NCI-H82 treated with DMSO at 0.1 percent for 48 hours (cell line): ENCODE measurements around the gene PRR14.

ENCODE experiments used
- DNase-seq: peaks from one replicate; lab custom pipeline; 2025; ENCODE audit not compliant: unreplicated experiment; lab: John Stamatoyannopoulos, UW

PRR14 gene

DNA sequence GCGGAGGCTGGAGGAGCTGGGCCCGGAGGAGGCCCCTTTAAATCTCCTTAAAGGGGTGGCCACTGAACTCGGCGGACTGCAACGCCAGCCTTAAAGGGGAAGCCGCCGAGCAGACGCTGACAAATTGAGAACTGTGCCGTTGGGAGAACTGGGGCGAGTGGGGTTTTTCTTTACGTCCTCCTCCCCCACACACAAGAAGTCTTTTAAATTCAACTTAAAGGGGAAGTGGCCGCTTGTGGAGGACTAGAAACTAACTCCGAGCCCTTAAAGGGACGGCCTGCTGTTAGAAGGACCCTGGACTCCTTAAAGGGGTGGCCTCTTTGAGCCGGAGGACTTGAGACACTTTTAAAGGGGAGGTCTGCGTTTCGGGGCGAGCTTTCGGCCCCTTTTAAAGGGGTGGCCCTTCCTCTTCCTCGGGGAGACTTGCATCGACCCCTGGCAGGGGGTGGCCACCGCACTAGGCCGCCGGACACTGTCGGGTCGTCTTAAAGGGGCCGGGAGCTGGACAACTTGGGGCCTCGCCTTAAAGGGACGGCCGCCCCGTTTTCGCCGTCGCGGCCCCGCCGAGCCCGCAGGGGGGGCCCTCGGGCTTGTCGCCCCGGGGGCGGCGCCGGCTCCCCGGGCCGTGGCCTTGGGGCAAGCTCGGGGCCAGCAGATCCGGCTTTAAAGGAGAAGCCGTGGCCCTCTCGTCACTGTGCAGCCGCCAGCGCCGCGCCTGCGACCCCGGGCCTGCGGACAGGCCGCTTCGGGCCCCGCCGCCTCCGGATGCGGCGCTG is 8.2 kb downstream of the PRR14 start:
- DNase-seq, result peak; percentile 88

DNA sequence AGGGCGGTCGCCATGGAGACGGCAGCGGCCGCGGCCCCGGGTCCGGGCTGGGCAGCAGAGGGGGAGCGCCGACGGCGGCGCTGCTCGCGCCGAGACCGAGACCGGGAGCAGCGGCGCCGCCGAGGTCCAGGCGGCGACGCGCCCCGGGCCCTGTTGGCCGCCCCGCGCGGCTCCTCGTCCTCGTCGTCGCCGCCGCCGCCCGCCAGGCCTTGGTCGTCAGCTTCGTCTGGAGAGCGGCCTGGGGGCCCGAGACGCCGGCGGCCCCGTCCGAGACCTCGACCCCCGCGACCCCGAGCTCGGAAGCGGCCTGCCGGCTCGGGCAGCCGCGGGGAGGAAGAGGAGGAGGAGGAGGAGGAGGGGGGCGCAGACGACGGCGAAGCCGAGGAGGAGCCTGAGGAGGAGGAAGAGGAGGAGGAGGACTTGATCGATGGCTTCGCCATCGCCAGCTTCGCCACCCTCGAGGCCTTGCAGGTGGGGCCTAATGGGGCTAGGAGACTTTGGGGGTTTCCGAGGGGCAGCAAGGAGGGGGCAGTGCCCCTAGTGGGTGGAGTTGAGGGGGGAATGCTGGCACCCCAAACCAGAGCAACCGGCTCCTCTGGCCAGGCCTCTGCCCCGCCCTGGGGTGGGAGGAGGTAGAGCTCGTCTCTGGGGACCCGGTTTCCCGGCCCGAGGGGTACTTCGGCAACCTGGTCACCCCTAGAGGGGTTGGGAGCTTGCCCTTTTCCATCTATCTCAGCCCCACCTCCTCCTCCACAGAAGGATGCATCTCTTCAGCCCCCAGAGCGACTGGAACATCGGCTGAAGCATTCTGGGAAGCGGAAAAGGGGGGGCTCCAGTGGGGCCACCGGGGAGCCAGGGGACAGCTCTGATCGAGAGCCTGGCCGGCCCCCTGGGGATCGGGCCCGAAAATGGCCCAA is 9.0 kb downstream of the PRR14 start:
- no peak for DNase-seq

DNA sequence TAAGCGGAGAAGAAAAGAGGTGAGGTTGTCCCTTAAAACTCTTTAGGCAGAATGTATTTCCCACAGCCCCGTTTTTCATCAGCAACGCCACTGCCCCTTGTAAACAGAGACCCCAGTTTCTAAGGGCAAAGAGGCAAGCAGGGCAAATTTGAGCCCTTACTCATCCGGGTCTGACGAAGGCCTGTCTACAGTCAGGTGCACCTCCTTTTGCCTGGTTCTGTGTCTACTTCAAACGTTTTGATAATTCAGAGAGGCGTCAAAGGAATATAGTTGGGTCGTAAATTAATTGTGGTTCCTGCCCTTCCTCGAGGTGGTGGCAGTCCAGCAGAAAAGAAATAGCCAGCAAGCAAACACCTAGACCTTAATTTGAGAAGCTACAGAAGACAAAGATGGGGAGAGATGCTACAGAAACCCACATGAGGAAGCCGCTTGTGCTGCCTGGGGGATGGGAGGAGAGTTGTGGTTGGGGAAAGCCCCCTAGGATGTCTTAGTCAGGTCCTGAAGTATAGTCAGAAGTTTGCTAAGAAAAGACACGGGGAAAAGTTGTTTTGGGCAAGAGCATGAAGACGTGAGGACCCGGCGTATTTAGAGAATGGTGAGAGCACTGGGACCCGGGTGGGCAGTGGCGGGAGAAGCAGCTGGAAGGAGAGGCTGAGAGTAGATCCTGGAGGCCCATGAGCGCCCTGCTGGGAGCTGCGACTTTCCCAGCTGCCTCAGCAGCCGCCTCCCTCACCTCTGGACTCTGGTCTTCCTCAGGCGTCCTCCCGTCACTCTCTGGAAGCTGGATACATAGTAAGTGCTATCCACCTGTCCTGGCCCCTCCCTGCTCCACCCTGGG is 9.9 kb downstream of the PRR14 start:
- DNase-seq, result no peak

DNA sequence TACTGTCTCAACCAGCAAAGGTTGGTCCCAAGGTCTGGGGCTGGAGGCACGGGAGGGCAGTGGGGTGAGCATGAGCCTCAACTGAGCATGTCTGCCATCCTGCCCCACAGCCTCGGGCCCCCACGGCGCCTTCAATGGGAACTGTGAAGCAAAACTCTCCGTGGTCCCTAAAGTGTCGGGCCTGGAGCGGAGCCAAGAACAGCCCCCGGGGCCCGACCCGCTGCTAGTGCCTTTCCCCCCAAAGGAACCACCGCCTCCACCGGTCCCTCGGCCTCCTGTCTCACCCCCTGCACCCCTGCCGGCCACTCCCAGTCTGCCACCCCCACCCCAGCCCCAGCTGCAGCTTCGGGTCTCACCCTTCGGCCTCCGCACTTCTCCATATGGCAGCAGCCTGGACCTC is 11.7 kb downstream of the PRR14 start:
- DNase-seq, result no peak

DNA sequence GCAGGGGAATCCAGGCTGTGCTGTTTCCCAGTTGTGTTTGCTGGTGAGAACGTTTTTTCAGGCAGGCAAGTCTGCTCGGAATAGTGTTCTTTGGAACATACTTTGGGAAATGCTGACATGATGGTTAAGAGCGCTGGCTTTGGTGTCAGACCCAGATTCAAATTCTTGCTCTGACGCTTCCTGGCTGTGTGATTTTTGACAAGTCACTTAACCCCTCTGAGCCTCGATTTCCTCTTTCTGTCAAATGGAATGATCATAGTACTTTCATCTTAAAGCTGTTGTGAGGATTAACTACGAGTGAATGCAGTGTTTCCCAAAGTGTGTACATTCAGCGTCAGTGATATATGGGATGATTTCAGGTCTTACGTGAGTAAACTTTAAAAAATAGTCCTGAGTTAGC is 12.3 kb downstream of the PRR14 start:
- no peak for DNase-seq

DNA sequence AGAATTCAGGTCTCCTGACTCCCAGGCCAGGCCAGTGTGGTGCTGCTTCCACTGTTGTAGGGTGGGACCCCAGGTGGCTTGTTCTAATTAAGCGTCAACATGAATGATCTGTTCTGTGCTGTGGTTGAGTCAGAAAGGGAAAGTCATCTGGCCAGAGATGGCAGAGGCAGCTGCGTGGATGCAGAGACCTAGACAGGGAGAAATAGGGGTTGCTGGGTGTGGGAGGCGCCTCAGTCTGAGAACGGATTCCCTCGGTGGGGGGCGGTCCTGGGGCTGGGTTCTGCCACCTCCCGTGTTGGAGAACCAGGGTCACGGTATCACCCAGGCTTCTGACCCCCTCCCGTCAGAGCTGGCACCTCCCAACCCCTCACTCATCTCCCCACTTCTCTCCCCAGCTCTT is 13.1 kb downstream of the PRR14 start:
- DNase-seq, result no peak

DNA sequence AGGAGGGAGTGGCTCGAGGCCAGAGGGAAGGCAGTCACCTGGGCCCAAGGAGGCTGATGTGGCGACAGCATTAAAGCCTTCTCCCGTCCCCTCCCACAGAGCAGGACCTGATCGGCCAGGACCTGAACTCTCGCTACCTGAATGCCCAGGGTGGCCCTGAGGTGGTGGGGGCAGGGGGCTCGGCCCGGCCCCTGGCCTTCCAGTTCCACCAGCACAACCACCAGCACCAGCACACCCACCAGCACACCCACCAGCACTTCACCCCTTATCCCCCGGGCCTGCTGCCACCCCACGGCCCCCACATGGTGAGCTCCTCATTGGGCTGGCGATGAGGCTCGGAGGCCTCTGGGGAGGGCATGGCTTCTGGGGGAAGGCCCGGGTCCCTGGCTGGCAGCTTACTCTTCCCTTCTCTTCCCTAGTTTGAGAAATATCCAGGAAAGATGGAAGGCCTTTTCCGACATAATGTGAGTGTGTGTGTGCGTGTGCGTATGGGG is 13.9 kb downstream of the PRR14 start:
- no peak for DNase-seq

DNA sequence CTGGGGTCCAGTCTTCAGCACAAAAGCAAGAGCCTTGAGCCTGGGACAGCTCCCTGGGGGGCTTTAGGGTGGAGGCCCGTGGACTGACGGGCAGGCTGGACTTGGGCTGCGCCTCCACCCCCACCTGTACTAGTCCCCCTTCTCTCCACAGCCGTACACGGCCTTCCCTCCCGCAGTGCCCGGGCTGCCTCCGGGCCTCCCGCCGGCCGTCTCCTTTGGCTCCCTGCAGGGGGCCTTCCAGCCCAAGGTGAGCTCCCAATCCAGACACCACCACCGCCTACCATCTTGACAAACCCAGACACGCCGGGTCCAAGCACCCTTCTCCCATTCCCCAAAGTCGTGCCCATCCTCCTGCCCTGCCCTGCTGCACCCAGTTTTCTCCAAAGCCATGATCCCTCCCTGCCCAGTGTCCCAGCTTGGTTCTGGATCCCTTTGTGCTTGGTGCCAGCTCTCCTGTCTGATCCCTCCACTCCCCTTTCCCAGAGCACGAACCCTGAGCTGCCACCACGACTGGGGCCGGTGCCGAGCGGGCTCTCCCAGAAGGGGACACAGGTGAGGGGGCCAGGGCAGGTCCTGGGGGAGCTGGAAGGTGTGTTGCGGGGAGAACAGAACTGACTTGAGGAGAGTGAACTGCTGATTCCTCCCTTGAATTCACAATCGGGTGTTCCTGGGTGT is 14.5 kb downstream of the PRR14 start:
- no peak for DNase-seq

DNA sequence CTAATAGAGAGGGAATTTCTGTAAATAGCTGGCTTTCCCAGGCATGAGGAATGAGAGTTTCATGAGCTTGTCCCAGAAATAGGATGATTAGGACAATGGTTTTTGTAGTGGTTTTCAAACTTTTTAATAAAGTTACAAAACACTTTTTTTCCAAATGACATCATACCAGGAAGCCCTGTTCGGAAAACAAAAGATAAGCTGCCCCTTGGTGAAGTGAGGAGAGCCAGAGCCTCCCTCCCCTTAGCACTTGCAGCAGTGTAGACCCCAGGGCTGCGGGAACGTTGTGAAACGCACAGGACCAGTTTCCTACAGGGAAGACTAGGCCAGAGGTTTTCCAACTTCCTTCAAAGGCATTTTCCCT is 15.1 kb downstream of the PRR14 start:
- no peak for DNase-seq

DNA sequence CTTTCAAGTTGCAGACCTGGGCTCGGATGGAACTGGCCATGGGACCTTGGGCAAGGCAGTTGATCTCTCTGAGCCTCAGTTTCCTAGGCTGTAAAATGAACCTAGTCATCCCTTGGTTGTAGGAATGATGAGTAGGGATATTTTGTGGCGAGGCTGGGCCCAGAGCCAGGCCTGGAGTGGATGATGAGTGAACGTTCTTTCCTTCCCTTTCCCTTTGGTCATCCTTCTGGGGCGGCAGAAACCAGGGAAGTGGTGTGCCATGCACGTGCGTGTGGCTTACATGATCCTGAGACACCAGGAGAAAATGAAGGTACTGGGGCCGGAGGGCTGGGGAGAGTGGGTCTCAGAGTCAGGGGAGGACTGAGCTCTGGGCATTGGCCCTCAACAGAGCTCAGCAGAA is 15.9 kb downstream of the PRR14 start:
- DNase-seq, result no peak

DNA sequence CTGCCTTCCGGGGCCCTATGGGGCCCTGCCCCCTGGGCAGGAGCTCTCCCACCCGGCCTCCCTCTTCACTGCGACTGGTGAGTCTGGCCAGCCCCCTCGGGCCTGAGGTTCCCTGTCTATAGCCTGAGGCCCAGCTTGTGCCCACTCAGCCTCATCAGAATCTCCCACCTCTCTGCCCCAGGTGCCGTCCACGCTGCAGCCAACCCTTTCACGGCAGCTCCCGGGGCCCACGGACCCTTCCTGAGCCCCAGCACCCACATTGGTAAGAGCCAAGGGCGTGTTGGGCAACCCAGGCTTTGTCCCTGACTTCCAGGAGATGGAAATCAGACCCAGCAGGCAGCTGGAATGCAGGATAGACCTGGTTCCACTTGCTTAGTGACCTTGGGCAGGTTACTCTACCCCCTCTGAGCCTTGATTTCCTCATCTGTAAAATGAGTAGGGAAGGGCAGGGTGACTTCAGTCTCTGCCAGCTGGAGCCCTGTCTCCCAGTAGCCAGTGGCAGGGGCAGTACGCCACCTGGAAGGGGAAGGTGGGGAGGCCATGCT is 16.7 kb downstream of the PRR14 start:
- no peak for DNase-seq

DNA sequence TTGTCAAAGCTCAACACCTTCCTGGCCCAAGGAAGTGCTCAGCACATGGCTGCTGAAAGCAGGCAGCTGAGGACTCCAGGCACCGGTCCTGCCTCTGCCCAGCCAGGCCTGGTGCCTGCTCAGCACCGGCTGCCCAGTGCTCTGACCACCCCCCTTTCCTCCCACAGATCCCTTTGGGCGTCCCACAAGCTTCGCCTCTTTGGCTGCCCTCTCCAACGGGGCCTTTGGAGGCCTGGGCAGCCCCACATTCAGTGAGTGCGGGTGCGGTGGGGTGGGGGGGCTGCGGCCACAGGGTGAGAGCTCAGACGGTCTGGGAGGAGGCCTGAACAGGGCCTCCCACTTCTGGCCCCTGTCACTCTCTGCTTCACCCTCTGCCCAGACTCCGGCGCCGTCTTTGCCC is 17.6 kb downstream of the PRR14 start:
- no peak for DNase-seq

DNA sequence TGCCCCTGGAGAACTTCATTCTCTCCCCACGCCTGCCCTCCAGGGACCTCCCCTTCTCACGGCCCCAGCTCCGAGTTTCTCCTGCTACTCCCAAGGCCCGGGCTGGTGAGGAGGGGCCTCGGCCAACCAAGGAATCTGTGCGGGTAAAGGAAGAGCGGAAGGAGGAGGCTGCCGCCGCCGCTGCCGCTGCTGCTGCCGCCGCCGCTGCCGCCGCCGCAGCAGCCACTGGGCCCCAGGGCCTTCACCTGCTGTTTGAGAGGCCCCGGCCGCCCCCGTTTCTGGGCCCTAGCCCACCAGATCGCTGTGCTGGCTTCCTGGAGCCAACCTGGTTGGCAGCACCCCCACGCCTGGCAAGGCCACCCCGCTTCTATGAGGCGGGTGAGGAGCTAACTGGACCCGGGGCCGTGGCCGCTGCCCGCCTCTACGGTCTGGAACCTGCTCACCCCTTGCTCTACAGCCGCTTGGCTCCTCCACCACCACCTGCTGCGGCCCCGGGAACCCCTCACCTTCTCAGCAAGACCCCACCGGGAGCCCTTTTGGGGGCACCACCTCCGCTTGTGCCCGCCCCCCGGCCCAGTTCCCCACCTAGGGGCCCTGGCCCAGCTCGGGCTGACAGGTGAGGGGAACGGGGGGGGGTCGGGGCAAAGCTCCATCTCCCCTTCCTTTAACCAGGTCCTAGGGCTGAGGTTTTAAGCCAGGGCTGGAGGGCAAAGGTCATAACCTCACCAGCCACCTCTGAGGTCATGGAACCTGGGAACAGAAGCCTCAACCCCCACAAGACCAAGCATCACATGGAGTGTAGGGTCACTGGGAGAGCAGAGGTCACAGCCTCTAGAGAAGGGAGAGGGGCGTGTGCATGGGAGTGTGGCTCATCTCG is 18.5 kb downstream of the PRR14 start:
- no peak for DNase-seq

DNA sequence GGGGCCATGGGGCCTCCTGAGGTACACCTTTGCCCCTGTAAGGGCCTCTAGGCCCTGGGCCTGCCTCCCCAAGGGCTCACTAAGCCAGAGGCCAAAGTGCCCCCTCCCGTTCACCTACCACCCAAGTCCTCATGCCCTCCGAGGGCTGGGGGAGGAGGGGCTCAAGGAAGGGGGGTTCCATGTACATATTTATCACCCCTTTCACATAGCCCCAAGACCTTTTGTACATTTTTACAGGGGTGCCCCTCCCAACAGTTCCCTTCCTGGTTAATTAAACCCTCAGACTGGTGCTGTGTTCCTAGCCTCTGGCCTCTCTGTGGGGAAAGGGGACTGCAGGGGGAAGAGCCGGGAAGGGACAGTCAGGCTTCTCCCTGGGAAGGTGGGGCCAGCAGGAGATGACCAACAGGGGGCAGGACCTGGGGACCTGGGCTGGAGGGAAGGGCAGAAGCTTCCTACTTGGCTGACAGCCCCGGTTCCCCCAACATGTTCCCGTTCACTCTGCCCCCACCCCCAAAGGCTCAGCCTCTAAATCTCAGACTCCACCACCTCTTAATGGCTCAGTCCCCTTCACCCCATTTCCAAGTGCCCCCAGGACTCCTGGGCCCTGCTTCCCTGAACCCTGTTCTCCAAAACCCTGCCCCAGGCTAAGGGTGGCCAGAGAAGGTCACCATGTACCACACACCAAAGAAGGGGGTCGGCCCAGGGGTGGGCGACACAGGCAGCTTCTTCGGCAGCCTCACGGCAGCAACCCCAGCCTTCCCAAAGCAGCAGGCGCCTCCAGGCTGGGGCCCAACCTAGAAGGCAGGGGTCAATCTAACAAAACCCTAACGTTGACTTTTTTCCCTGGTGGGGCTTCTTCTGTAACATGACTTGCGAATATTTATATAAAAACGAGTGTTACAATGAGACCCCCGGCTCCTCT is 19.4 kb downstream of the PRR14 start:
- no peak for DNase-seq

DNA sequence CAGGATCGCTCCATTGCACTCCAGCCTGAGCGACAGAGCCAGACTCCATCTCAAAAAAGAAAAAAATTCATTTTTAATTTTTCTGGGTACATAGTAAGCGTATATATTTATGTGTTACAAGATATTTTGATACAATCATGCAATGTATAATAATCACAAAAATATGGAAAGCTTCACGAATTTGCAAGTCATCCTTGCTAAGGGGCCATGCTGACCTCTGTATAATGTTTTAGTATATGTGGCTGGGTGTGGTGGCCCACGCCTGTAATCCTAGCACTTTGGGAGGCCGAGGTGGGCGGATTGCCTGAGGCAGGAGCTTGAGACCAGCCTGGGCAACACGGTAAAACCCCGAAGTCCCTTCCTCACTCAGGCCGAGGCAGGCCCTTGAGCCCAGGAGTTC is 24.4 kb downstream of the PRR14 start:
- DNase-seq, result no peak

DNA sequence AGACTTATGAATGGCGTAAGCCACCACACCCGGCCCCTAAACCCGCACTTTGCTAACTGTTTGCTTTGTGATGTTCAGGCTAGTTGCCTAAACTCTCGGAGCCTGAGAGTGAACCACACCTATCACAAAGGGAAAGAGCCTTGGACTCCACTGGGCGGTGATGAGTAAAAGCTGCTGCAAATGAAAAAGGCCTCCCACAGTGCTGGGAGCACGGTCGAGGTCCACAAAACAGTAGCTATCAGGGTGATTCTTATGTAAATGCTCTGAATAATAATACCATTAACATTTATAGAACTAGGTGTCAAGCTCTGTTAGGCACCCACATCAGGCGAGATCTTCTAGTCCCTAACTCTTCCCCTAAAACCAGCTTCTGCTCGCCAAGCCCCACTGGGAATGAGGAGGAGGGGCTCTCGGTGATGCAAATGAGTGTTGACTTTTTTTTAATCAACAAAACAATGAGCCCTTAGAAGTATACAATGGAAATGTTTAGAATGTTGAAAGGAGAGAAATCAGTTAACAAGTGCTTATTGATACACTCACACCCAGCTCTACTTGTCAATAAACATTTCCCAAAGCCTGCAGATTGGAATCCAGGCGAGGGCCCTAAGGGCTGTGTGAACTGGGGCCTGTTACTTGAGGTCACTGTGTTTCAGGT is 27.3 kb downstream of the PRR14 start:
- no peak for DNase-seq

DNA sequence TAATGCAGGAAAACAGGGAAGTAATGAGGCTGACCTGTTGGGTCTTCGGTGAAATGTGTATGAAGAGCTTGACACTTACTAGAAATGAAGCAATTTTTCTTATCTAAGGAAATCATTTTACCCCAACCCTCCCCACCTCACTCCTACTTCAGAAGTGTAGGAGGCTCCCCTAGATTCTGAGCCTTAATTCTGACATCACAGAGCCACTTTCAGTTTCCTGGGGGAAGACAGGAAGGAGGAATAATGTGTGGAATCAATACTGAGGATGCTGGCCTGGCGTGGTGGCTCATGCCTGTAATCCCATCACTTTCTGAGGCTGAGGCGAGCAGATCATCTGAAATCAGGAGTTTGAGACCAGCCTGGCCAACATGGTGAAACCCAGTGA is 27.8 kb downstream of the PRR14 start:
- DNase-seq, result no peak

DNA sequence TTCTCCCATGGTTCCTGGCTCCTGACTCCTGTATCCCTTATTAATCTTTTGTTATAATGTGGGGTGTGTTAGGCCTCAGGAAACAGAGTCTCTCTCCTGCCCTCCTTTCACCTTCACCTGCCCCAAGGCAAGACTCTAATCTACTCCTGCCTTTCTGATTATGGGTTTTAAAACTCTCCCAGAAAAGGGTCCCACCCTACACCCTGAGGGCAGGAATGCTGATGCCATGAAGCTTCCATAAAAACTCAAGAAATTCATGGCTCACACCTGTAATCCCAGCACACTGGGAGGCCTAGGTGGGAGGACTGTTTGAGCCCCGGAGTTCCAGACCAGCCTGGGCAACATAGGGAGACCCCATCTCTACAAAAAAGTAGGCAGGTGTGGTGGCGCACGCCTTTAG is 29.6 kb downstream of the PRR14 start:
- DNase-seq, result no peak
